ENCODE data around the gene MAP2K2.
"Not testable (repeated sequence)": the region's sequence is repeated elsewhere in the genome, so short reads cannot be mapped to it uniquely, and the experiment has no call there.

GRCh38 chr19:4135386-4135785, 11.5 kb upstream of the MAP2K2 start:
- not testable (repeated sequence) for TF ChIP-seq CTCF, POLR2A, POLR2AphosphoS5 (IDR thresholded peaks at IDR 0.05)
